Trophoblast cell (in vitro differentiated cells and primary cell): ENCODE data around the gene RGL1.

Source experiments
- DNase-seq, 2 donors: peaks; one replicate each; pipeline ENCODE4 v3.0.0-alpha.2; 2016
- H2AFZ ChIP-seq: 2 replicates; pipeline ENCODE4 v1.6.1; 2013; ENCODE audit warnings: low read length, moderate library complexity, mild to moderate bottlenecking; ENCODE audit not compliant: insufficient read depth, poor library complexity
- H2AK5ac ChIP-seq: 2 replicates; pipeline ENCODE4 v1.6.1; 2013; ENCODE audit warnings: mild to moderate bottlenecking, low read length
- H2BK120ac ChIP-seq: 2 replicates; pipeline ENCODE4 v1.6.1; 2013; ENCODE audit warnings: low read length, mild to moderate bottlenecking, moderate library complexity; ENCODE audit not compliant: insufficient read depth, poor library complexity
- H2BK12ac ChIP-seq: 2 replicates; pipeline ENCODE4 v1.6.1; 2013; ENCODE audit warnings: mild to moderate bottlenecking, low read length, moderate library complexity
- H2BK5ac ChIP-seq: 2 replicates; pipeline ENCODE4 v1.6.1; 2013; ENCODE audit warnings: low read length, low read depth, moderate library complexity, mild to moderate bottlenecking; ENCODE audit not compliant: poor library complexity
- H3K14ac ChIP-seq: 2 replicates; pipeline ENCODE4 v1.6.1; 2013; ENCODE audit warnings: mild to moderate bottlenecking, low read length
- H3K18ac ChIP-seq: 2 replicates; pipeline ENCODE4 v1.6.1; 2013; ENCODE audit warnings: mild to moderate bottlenecking, low read length
- H3K23ac ChIP-seq: 2 replicates; pipeline ENCODE4 v1.6.1; 2013; ENCODE audit warnings: low read length
- H3K27ac ChIP-seq: 2 replicates; pipeline ENCODE4 v1.5.1; 2013; ENCODE audit warnings: low read depth, mild to moderate bottlenecking, inconsistent platforms, low read length, moderate library complexity
- H3K27me3 ChIP-seq: 2 replicates; pipeline ENCODE4 v1.6.1; 2013; ENCODE audit warnings: inconsistent platforms, mild to moderate bottlenecking, low read length, moderate library complexity; ENCODE audit not compliant: insufficient read depth
- H3K36me3 ChIP-seq, 2 experiments: 1 replicate in 1 of 2; 2 replicates in 1 of 2; pipeline ENCODE4 v1.6.1; 2013; ENCODE audit warnings: low read length in 2 of 2, mild to moderate bottlenecking in 2 of 2, moderate library complexity in 1 of 2; ENCODE audit not compliant: insufficient read depth in 2 of 2, control insufficient read depth in 1 of 2
- H3K4ac ChIP-seq: 2 replicates; pipeline ENCODE4 v1.6.1; 2013; ENCODE audit warnings: low read depth, mild to moderate bottlenecking, low read length, moderate library complexity
- H3K4me1 ChIP-seq, 2 experiments: 1 replicate in 1 of 2; 2 replicates in 1 of 2; pipeline ENCODE4 v1.6.1; 2013; ENCODE audit warnings: low read length in 2 of 2, mild to moderate bottlenecking in 2 of 2, moderate library complexity in 1 of 2; ENCODE audit not compliant: insufficient read depth in 2 of 2, control insufficient read depth in 1 of 2
- H3K4me2 ChIP-seq: 2 replicates; pipeline ENCODE4 v1.6.1; 2013; ENCODE audit warnings: inconsistent platforms, mild to moderate bottlenecking, low read length, moderate library complexity
- H3K4me3 ChIP-seq: 2 replicates; pipeline ENCODE4 v1.5.1; 2013; ENCODE audit warnings: mild to moderate bottlenecking, low read depth, low read length, inconsistent platforms
- H3K79me1 ChIP-seq: one replicate; pipeline ENCODE4 v1.6.1; 2013; ENCODE audit warnings: low read length
- H3K79me2 ChIP-seq: 2 replicates; pipeline ENCODE4 v1.6.1; 2013; ENCODE audit warnings: low read length, mild to moderate bottlenecking; ENCODE audit not compliant: control insufficient read depth, insufficient read depth, poor library complexity
- H3K9ac ChIP-seq: 2 replicates; pipeline ENCODE4 v1.6.1; 2013; ENCODE audit warnings: mild to moderate bottlenecking, low read length
- H3K9me3 ChIP-seq: 2 replicates; pipeline ENCODE4 v1.6.1; 2013; ENCODE audit warnings: low read depth, mild to moderate bottlenecking, control low read depth, inconsistent platforms, low read length; ENCODE audit not compliant: insufficient read depth
- H4K12ac ChIP-seq: 2 replicates; pipeline ENCODE4 v1.6.1; 2013; ENCODE audit warnings: low read depth, mild to moderate bottlenecking, low read length, moderate library complexity
- H4K8ac ChIP-seq: 2 replicates; pipeline ENCODE4 v1.6.1; 2013; ENCODE audit warnings: low read depth, mild to moderate bottlenecking, low read length, moderate library complexity
- H4K91ac ChIP-seq: one replicate; pipeline ENCODE4 v1.6.1; 2013; ENCODE audit warnings: low read depth, mild to moderate bottlenecking, low read length, moderate library complexity
- WGBS: extraction: QIAGEN DNeasy Blood & Tissue Kit; methylation state at CpG from one replicate; pipeline ENCODE4 v1.1.7; 2013; ENCODE audit warnings: missing lambda C conversion rate; ENCODE audit not compliant: insufficient read length, insufficient coverage; ENCODE audit errors: extremely low coverage; 5-methylcytosine and 5-hydroxymethylcytosine counted together

The RGL1 gene

GRCh38 chr1:183918589-183918988 lies 113.7 kb downstream of the RGL1 start:
- no peak overlapping the region for H3K4me3 ChIP-seq
- no peak overlapping the region for H3K4me2 ChIP-seq
- H3K36me3 ChIP-seq = peaks cover 0 to 2% of the 10 kb centered on the region in 2 experiments
- no peak for DNase-seq
- H4K91ac ChIP-seq = no peak overlapping the region
- no peak overlapping the region for H3K27ac ChIP-seq
- H2BK5ac ChIP-seq = no peak overlapping the region
- no peak overlapping the region for H3K14ac ChIP-seq
- H3K9me3 ChIP-seq = peaks cover 3% of the 10 kb centered on the region
- H2BK120ac ChIP-seq = no peak overlapping the region
- no peaks in the 10 kb centered on the region for H3K79me1 ChIP-seq
- H4K12ac ChIP-seq = no peak overlapping the region
- H4K8ac ChIP-seq = no peak overlapping the region
- no peak overlapping the region for H3K23ac ChIP-seq
- H3K4me1 ChIP-seq = no peaks in the 10 kb centered on the region
- H3K18ac ChIP-seq = no peak overlapping the region
- H3K4ac ChIP-seq = no peak overlapping the region
- H3K27me3 ChIP-seq = no peaks in the 10 kb centered on the region
- no peak overlapping the region for H3K9ac ChIP-seq
- H2BK12ac ChIP-seq = no peak overlapping the region
- WGBS = no CpG with 5 or more reads among the region's 6 CpGs
- no peaks in the 10 kb centered on the region for H3K79me2 ChIP-seq
- H2AK5ac ChIP-seq = no peak overlapping the region
- H2AFZ ChIP-seq = no peak overlapping the region

GRCh38 chr1:183920651-183921050 lies 115.7 kb downstream of the RGL1 start:
- peaks cover 3% of the 10 kb centered on the region for H3K9me3 ChIP-seq
- no peak overlapping the region for H2AFZ ChIP-seq
- no peak overlapping the region for H3K23ac ChIP-seq
- peaks cover 0 to 2% of the 10 kb centered on the region in 2 experiments for H3K36me3 ChIP-seq
- no peak overlapping the region for H3K9ac ChIP-seq
- no peak overlapping the region for H2BK5ac ChIP-seq
- DNase-seq = no peak
- H2BK12ac ChIP-seq = no peak overlapping the region
- H3K79me2 ChIP-seq = no peaks in the 10 kb centered on the region
- H4K8ac ChIP-seq = no peak overlapping the region
- no CpG with 5 or more reads among the region's 3 CpGs for WGBS
- H4K91ac ChIP-seq = no peak overlapping the region
- H4K12ac ChIP-seq = no peak overlapping the region
- H2BK120ac ChIP-seq = no peak overlapping the region
- no peaks in the 10 kb centered on the region for H3K27me3 ChIP-seq
- H3K79me1 ChIP-seq = no peaks in the 10 kb centered on the region
- H3K4me3 ChIP-seq = no peak overlapping the region
- H3K4me1 ChIP-seq = no peaks in the 10 kb centered on the region
- H2AK5ac ChIP-seq = no peak overlapping the region
- H3K4ac ChIP-seq = no peak overlapping the region
- H3K14ac ChIP-seq = no peak overlapping the region
- H3K4me2 ChIP-seq = no peak overlapping the region
- H3K18ac ChIP-seq = no peak overlapping the region
- H3K27ac ChIP-seq = no peak overlapping the region

- Histone ChIP-seq H2AFZ (no peak overlapping the region), H3K27me3 (no peaks in the 10 kb centered on the region), H3K9ac (no peak overlapping the region), H3K4me1 (peaks cover 5 to 11% of the 10 kb centered on the region in 2 experiments), H3K14ac (no peak overlapping the region), H3K4ac (no peak overlapping the region), H3K79me2 (no peaks in the 10 kb centered on the region), H3K79me1 (peaks cover 2% of the 10 kb centered on the region), H2BK12ac (no peak overlapping the region), H3K27ac (no peak overlapping the region), H3K4me3 (no peak overlapping the region), H4K12ac (no peak overlapping the region), H2AK5ac (no peak overlapping the region), H2BK5ac (no peak overlapping the region), H4K8ac (no peak overlapping the region), H3K4me2 (no peak overlapping the region), H3K36me3 (no peaks in the 10 kb centered on the region), H3K23ac (no peak overlapping the region), H4K91ac (no peak overlapping the region), H3K18ac (no peak overlapping the region), H3K9me3 (peaks cover 3% of the 10 kb centered on the region), H2BK120ac (no peak overlapping the region)
- no peak for DNase-seq
- no CpG with 5 or more reads among the region's 15 CpGs for WGBS
These were observed 117.3 kb downstream of the RGL1 start for GRCh38 chr1:183922197-183922596.

- DNase-seq = peak in 1 of 2 donors; percentile 52
- peaks cover 2% of the 10 kb centered on the region for H3K79me1 ChIP-seq
- no peaks in the 10 kb centered on the region for H3K79me2 ChIP-seq
- H4K12ac ChIP-seq = no peak overlapping the region
- no peak overlapping the region for H2BK5ac ChIP-seq
- H3K4me3 ChIP-seq = no peak overlapping the region
- no peak overlapping the region for H3K18ac ChIP-seq
- H3K36me3 ChIP-seq = peaks cover 0 to 2% of the 10 kb centered on the region in 2 experiments
- H2AK5ac ChIP-seq = no peak overlapping the region
- H3K9me3 ChIP-seq = peaks cover 3% of the 10 kb centered on the region
- H3K4me2 ChIP-seq = peak overlapping the region; percentile 44
- no peaks in the 10 kb centered on the region for H3K27me3 ChIP-seq
- H3K23ac ChIP-seq = no peak overlapping the region
- no peak overlapping the region for H3K4ac ChIP-seq
- no peak overlapping the region for H3K9ac ChIP-seq
- no peak overlapping the region for H2BK12ac ChIP-seq
- H2BK120ac ChIP-seq = no peak overlapping the region
- H3K4me1 ChIP-seq = peaks cover 5 to 11% of the 10 kb centered on the region in 2 experiments
- H3K27ac ChIP-seq = peak overlapping the region; percentile 11
- no peak overlapping the region for H2AFZ ChIP-seq
- no peak overlapping the region for H4K91ac ChIP-seq
- no CpG with 5 or more reads among the region's 8 CpGs for WGBS
- no peak overlapping the region for H3K14ac ChIP-seq
- H4K8ac ChIP-seq = no peak overlapping the region
These were observed 121.0 kb downstream of the RGL1 start for GRCh38 chr1:183925947-183926346.
